Activated naive CD4-positive, alpha-beta T cell treated with anti-CD3 and anti-CD28 coated beads, Interleukin-2, amount 10 ng/mL, durations not matched to agents 5 hours and 36 hours (primary cell): Measurements from ENCODE around the gene HSFX3. TPM values are rescaled to one million over a fixed set of nuclear protein-coding genes. Genes with fewer than 3 reads are reported as not detected.

Experiments used
- total RNA-seq, 2 experiments: library from RNA; stranded (reverse); gene quantifications; one replicate each; pipeline ENCODE4 v1.2.3, GENCODE V29; 2021

HSFX3 gene
- not detected for total RNA-seq

GRCh38 chrX:149549701-149550100 lies at the start of gene HSFX3:
Gene HSFX3 (minus strand): TSS chrX:149549924. CDS start chrX:149549852, 72 bp downstream.

GRCh38 chrX:149595214-149595613 lies 45.5 kb upstream of the HSFX3 start, which contains the start of gene HSFX2:
Gene HSFX2 (minus strand): TSS chrX:149595314. CDS start chrX:149594700, 614 bp downstream.

GRCh38 chrX:149587359-149587758 lies 37.6 kb upstream of the HSFX3 start, which contains the start of gene MAGEA9B:
Gene MAGEA9B (minus strand): TSS chrX:149587459. CDS start chrX:149583179, 4,280 bp downstream.

GRCh38 chrX:149540621-149541520 lies 8.9 kb downstream of the HSFX3 start, which contains the start of gene EOLA1:
Gene EOLA1 (plus strand): TSS chrX:149541012. CDS start chrX:149545631, 4,619 bp downstream.

GRCh38 chrX:149504915-149505651 lies 44.6 kb downstream of the HSFX3 start, which contains the start of gene IDS:
Gene IDS (minus strand): TSS chrX:149505306. CDS start chrX:149505137, 169 bp downstream.

Other genes starting within 250 kb of the HSFX3 start
- 10 to 100 TPM; 50.6 to 53.6 TPM for gene IDS, start 44.6 kb downstream of the HSFX3 start, total RNA-seq
- gene EOLA1, start 8.9 kb downstream of the HSFX3 start, total RNA-seq = 10 to 100 TPM; 23.0 to 25.2 TPM
- not detected for gene MAGEA9B, start 37.5 kb upstream of the HSFX3 start, total RNA-seq
- under 1 TPM in 1 of 2 experiments, not detected in 1; 0.33 TPM for gene HSFX2, start 45.4 kb upstream of the HSFX3 start, total RNA-seq
- gene TMEM185A, start 81.9 kb upstream of the HSFX3 start, total RNA-seq = 10 to 100 TPM; 18.0 to 20.7 TPM
- gene MAGEA11, start 162.1 kb upstream of the HSFX3 start, total RNA-seq = not detected
- gene HSFX1, start 224.1 kb upstream of the HSFX3 start, total RNA-seq = under 1 TPM; 0.58 to 0.88 TPM
- gene MAGEA9, start 232.0 kb upstream of the HSFX3 start, total RNA-seq = not detected